Erythroblast (primary cell): ENCODE results near the gene CHERP.

Experiments
- GATA1 ChIP-seq: IDR thresholded peaks from 2 replicates; pipeline ENCODE4 v1.6.1; 2011; ENCODE audit warnings: low read depth, mild to moderate bottlenecking, control low read depth, low read length, moderate library complexity
- POLR2A ChIP-seq: IDR thresholded peaks from 2 replicates; pipeline ENCODE4 v1.6.1; 2011; ENCODE audit warnings: mild to moderate bottlenecking, low read length

DNA sequence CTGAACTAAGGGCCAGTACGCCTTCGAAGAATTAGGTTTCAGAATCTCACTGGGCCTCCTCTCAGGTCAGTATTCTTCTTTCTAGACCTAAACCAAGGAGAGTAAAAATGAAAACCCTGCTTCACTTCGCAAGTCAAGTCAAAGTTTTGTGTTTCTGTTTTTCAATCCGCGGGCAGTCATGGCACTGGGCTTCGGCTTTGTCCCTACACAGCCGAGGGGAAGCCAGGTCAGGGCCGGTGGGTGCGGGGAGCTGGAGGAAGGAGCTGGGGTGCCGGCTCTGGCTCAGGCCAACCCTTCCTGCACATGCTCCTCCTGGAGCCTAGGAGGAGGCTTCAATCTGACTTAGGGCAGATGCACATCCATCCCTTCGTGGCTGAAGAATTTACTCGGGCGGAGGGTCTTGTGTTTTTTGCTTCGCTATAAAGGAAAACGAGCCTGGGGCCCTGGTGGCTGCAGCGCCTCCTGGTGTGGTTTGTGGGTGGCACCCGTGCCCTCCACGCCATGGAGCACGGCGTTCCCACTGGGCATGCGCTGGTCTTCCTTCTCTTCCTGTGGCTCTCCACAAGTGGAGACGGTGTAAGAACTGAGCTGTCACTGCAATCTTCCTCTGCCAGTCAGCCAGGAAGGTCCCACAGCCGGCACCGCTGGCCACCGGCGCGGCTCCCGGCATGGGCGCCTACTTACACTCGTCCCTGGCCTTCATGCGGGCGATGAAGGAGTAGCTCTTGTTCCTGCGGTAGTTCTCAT is 23.6 kb downstream of the CHERP start:
- no peak for TF ChIP-seq POLR2A
- TF ChIP-seq GATA1, result no peak
